ENCODE measurements around the gene TMEM100. TPM values are rescaled to one million over a fixed set of nuclear protein-coding genes. Genes with fewer than 3 reads are reported as not detected.

Gene TMEM100
- total and polyA plus RNA-seq, 8 donors = 0.29 to 51.6 (median 26.1) TPM

DNA sequence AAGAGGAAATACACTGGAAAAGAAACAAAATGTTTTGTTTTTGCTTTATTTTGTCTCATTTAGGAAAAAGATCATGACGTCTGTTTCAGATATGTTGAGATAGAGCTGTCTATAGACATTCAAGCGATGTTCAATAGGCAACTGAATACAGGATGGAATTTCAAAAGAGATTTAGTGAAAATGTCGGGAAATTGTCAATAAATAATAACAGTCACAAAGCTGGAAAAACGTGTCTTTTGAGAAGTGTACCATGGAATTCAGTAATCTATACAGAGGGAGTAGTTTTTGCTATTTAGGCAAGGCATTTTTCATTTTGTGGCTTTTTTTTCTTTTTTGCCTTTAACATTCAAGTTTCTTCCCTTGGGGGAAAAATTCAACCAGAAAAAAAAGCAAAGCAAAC lies 33.0 kb downstream of the TMEM100 start:
- H3K9me3 ChIP-seq = no peaks in the 10 kb centered on the region
- H3K4me3 ChIP-seq = no peak overlapping the region
- intact Hi-C loops (cut with DNase I; ENCODE audit: low total_unique reads) = no loop called here
- H3K36me3 ChIP-seq = no peaks in the 10 kb centered on the region
- 70 to 78% (median 72%) methylated on average over 4 of the region's 4 CpGs for WGBS, 5 donors
- H3K4me1 ChIP-seq = peaks cover 0 to 44% (median 23%) of the 10 kb centered on the region in 4 donors
- no peak overlapping the region for H3K27ac ChIP-seq
- H3K27me3 ChIP-seq = no peaks in the 10 kb centered on the region
- DNase-seq = no peak
- TF ChIP-seq POLR2A (IDR thresholded peaks at IDR 0.05) (no peak), POLR2AphosphoS5 (IDR thresholded peaks at IDR 0.05) (no peak), EP300 (IDR thresholded peaks at IDR 0.05) (no peak)
- TF ChIP-seq, protein P1, sequence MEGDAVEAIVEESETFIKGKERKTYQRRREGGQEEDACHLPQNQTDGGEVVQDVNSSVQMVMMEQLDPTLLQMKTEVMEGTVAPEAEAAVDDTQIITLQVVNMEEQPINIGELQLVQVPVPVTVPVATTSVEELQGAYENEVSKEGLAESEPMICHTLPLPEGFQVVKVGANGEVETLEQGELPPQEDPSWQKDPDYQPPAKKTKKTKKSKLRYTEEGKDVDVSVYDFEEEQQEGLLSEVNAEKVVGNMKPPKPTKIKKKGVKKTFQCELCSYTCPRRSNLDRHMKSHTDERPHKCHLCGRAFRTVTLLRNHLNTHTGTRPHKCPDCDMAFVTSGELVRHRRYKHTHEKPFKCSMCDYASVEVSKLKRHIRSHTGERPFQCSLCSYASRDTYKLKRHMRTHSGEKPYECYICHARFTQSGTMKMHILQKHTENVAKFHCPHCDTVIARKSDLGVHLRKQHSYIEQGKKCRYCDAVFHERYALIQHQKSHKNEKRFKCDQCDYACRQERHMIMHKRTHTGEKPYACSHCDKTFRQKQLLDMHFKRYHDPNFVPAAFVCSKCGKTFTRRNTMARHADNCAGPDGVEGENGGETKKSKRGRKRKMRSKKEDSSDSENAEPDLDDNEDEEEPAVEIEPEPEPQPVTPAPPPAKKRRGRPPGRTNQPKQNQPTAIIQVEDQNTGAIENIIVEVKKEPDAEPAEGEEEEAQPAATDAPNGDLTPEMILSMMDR (IDR thresholded peaks at IDR 0.05) = no peak

DNA sequence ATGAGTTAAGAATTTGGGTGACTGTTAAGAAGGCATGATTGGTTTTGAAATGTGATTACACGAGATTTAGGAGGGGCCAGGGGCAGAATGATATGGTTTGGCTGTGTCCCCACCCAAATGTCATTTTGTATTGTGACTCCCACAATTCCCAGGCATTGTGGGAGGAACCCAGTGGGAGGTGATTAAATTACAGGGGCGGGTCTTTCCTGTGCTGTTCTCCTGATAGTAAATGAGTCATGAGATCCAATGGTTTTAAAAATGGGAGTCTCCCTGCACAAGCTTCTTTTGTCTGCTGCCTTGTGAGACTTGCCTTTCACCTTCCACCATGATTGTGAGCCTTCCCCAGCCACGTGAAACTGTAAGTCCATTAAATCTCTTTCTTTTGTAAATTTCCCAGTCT lies 34.6 kb downstream of the TMEM100 start:
- WGBS, 5 donors = 56 to 76% (median 63%) methylated on average over 3 of the region's 3 CpGs
- H3K27me3 ChIP-seq = no peaks in the 10 kb centered on the region
- no peak overlapping the region for H3K4me3 ChIP-seq
- intact Hi-C loops (cut with DNase I; ENCODE audit: low total_unique reads) = no loop called here
- no peak overlapping the region for H3K27ac ChIP-seq
- no peaks in the 10 kb centered on the region for H3K36me3 ChIP-seq
- H3K4me1 ChIP-seq = peaks cover 0 to 27% (median 15%) of the 10 kb centered on the region in 4 donors
- no peak for DNase-seq
- no peaks in the 10 kb centered on the region for H3K9me3 ChIP-seq
- TF ChIP-seq POLR2A (IDR thresholded peaks at IDR 0.05) (no peak), POLR2AphosphoS5 (IDR thresholded peaks at IDR 0.05) (no peak), EP300 (IDR thresholded peaks at IDR 0.05) (no peak)
- TF ChIP-seq, protein P1 (IDR thresholded peaks at IDR 0.05) = no peak

DNA sequence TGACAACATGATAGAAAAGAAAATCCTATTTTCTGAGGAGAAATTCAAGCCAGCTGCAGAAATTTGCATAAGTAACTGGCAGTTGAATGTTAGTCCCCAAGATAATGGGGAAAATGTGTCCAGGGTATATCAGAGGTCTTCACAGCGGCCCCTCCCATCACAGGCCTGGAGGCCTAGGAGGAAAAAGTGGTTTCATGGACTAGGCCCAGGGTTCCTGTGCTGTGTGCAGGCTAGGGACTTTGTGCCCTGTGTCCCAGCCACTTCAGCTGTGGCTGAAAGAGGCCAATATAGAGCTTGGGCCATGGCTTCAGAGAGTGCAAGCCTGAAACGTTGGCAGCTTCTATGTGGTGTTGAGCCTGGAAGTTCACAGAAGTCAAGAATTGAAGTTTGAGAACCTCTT lies 35.6 kb downstream of the TMEM100 start:
- Histone ChIP-seq H3K27me3 (no peaks in the 10 kb centered on the region), H3K4me3 (no peak overlapping the region), H3K36me3 (no peaks in the 10 kb centered on the region), H3K27ac (no peak overlapping the region), H3K4me1 (peaks cover 0 to 17% (median 10%) of the 10 kb centered on the region in 4 donors), H3K9me3 (no peaks in the 10 kb centered on the region)
- TF ChIP-seq POLR2AphosphoS5 (IDR thresholded peaks at IDR 0.05) (no peak), POLR2A (IDR thresholded peaks at IDR 0.05) (no peak), EP300 (IDR thresholded peaks at IDR 0.05) (no peak)
- TF ChIP-seq, protein P1 (IDR thresholded peaks at IDR 0.05) = no peak
- intact Hi-C loops (cut with DNase I; ENCODE audit: low total_unique reads) = no loop called here
- 43 to 85% (median 73%) methylated on average over 2 of the region's 2 CpGs for WGBS, 5 donors
- no peak for DNase-seq

DNA sequence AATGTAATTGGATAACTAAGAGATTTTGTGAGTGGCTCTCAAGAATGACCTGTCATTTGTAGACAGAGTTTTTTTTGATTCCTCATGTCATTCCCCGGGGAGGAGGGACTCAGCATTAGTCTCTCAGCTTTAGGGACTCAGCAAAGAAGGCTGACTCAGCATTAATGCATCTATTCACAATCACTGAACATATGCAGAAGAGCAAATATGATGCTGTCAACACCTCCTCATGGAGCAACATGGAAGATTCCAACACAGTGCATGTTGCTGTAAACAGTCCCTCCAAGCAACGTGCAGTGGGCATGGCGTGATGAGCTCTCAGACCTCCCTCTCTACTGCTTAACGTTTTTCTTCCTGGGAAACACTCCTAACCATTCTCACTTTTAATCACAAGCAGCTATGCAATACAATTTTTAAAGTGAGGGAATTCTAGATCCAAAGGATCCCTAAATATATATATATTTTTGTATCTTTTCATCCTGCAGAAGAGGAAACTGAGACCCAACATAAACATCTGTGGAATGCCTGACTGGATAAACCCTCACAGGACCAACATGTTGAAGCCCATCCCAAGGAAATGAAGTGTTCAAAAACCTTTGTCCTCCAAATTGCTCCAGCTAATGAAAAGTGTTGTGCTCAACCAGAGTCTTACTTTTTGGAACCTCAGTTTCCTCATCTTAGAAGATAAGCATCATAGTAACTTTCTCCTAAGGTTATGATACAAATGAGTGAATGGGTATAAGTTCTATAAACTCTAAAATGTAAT lies 38.9 kb downstream of the TMEM100 start:
- H3K36me3 ChIP-seq = no peaks in the 10 kb centered on the region
- TF ChIP-seq EP300 (IDR thresholded peaks at IDR 0.05) (no peak), POLR2A (IDR thresholded peaks at IDR 0.05) (no peak), POLR2AphosphoS5 (IDR thresholded peaks at IDR 0.05) (no peak)
- TF ChIP-seq, protein P1 (IDR thresholded peaks at IDR 0.05) = no peak
- no peak for DNase-seq
- 69 to 75% (median 72%) methylated on average over 4 of the region's 4 CpGs for WGBS, 5 donors
- H3K4me1 ChIP-seq = no peaks in the 10 kb centered on the region
- no peaks in the 10 kb centered on the region for H3K9me3 ChIP-seq
- no peak overlapping the region for H3K27ac ChIP-seq
- no peak overlapping the region for H3K4me3 ChIP-seq
- intact Hi-C loops (cut with DNase I; ENCODE audit: low total_unique reads) = no loop called here
- no peaks in the 10 kb centered on the region for H3K27me3 ChIP-seq

Measured in stomach (tissue), 9 donors.